Activated T-cell treated with anti-CD3 and anti-CD28 coated beads, Interleukin-2, amount 50 U/mL, for 4 hours (primary cell): ENCODE data around the gene SHOC2. TPM values are rescaled to one million over a fixed set of nuclear protein-coding genes. Genes with fewer than 3 reads are reported as not detected.

Experiments used
- ATAC-seq, 2 donors: fragments of 200-7000 bp; cut with Tn5 transposase; one replicate each; pipeline ENCODE4 v1.10.0; 2021
- DNase-seq: peaks from one replicate; pipeline ENCODE4 v3.0.0-alpha.2; 2020
- H3K27me3 Mint-ChIP-seq: one replicate; pipeline ENCODE4 v1.8.0; 2021; ENCODE audit warnings: low read depth, mixed read lengths
- H3K36me3 Mint-ChIP-seq: one replicate; pipeline ENCODE4 v1.8.0; 2022; ENCODE audit warnings: mixed read lengths; ENCODE audit not compliant: insufficient read depth
- H3K4me1 Mint-ChIP-seq: one replicate; pipeline ENCODE4 v1.8.0; 2021; ENCODE audit warnings: low read depth, mixed read lengths
- H3K4me3 Mint-ChIP-seq: one replicate; pipeline ENCODE4 v1.8.0; 2021; ENCODE audit warnings: mild to moderate bottlenecking, moderate library complexity, mixed read lengths
- H3K9me3 Mint-ChIP-seq: one replicate; pipeline ENCODE4 v1.8.0; 2021; ENCODE audit warnings: mixed read lengths
- total RNA-seq, 3 donors: library from RNA; stranded (reverse); gene quantifications; one replicate each; pipeline ENCODE4 v1.2.1, GENCODE V29; 2021

Gene SHOC2
- total RNA-seq, 3 donors from 2014 or later: 33.0 to 43.3 (median 41.8) TPM

DNA sequence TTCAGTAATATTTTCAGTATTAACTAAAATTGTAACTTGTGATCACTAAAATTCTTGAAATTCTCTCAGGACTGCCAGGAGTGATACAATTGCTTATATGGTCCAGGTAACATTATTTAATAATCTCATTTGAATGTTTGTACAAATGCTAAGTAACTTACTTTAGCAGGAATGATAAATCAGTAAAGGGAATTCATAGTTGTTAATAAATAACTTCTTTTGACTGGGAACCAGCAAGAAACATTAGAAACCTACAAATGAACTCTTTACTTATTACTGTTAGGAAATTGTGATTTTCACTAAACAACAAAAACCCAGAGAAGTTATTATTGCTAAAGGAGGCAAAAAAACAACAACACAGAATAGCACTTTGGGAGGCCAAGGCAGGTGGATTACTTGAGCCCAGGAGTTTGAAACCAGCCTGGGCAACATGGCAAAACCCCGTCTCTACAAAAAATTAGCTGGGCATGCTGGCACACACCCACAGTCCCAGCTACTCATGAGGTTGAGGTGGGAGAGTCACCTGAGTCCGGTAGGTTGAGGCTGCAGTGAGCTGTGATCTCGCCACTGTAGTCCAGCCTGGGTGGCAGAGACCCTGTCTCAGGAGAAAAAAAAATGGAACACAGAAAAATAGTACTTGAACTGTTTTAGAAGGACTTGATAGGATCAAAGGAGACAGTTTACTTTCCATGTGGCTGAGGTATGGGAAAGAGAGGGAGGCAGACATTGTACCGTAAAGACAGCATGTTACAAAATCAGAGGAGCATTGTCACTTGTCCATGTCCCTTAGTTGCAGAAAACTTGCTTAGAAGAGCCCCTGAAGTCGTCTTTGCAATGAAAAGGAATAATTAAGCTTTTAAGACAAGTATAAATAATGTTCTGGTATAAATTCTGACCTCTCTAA is 53.1 kb downstream of the SHOC2 start:
- no peak overlapping the region for H3K4me3 Mint-ChIP-seq
- no peaks in the 10 kb centered on the region for H3K27me3 Mint-ChIP-seq
- ATAC-seq (no peak), DNase-seq (no peak)
- H3K9me3 Mint-ChIP-seq: no peaks in the 10 kb centered on the region
- peaks cover 16% of the 10 kb centered on the region for H3K36me3 Mint-ChIP-seq
- H3K4me1 Mint-ChIP-seq: peaks cover 55% of the 10 kb centered on the region

DNA sequence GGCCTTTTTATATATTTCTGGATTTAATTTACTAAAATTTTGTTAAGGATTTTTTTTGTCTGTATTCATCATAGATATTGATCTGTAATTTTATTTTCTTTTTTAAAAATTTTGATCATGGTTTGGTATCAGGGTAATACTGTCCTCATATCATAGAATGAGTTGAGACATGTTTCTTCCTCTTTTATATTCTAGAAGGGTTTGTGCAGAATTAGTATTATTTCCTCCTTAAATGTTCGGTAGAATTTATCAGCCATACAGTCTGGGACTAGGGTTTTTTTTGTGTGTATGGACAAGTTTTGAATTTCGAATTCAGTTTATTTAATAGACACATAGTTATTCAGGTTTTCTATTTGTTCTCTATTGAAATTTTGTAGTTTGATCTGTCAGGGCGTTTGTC is 54.0 kb downstream of the SHOC2 start:
- DNase-seq: no peak
- no peaks in the 10 kb centered on the region for H3K27me3 Mint-ChIP-seq
- H3K9me3 Mint-ChIP-seq: no peaks in the 10 kb centered on the region
- H3K4me1 Mint-ChIP-seq: peaks cover 57% of the 10 kb centered on the region
- no peak overlapping the region for H3K4me3 Mint-ChIP-seq
- ATAC-seq: no peak
- peaks cover 16% of the 10 kb centered on the region for H3K36me3 Mint-ChIP-seq

DNA sequence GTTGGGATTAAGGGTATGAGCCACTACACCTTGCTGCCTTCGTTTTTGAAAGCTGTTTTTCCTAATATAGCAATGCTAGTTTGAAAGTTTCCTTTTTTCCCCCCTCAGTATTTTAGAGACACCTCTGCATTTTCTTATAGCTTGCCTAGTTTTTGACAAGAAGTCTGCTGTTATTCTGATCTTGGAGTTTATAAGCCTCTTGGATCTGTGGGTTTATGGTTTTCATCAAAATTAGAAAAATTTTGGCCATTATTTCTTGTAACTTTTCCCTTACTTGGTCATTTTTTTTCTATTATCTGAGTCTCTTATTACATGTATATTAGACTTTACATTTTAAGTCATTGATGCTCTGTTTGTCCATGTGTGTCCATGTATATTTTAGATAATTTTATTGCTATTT is 57.2 kb downstream of the SHOC2 start:
- no peak overlapping the region for H3K4me3 Mint-ChIP-seq
- no peak for DNase-seq
- peaks cover 4% of the 10 kb centered on the region for H3K9me3 Mint-ChIP-seq
- peaks cover 60% of the 10 kb centered on the region for H3K4me1 Mint-ChIP-seq
- H3K36me3 Mint-ChIP-seq: peaks cover 19% of the 10 kb centered on the region
- ATAC-seq: no peak
- H3K27me3 Mint-ChIP-seq: no peaks in the 10 kb centered on the region

DNA sequence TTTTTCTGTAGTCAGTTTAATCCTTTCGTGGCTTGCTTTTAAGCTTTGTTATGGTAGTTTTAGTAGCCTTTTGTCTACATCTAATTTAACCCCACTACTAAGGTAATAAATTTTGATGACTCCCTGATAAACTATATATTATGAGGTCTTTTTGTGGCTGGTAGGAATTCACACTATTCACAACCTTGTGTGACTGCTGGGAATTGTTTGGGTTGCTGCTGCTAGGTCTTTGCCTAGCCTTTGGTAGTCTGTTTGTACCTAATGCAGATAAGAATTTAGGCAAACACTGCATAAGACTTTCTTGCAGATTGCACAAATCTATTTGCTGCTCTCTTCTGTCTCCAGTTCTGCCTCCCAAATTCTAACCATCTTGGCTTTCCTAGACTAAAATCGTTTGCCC is 58.3 kb downstream of the SHOC2 start:
- ATAC-seq: no peak
- no peak overlapping the region for H3K4me3 Mint-ChIP-seq
- H3K27me3 Mint-ChIP-seq: no peaks in the 10 kb centered on the region
- peaks cover 19% of the 10 kb centered on the region for H3K36me3 Mint-ChIP-seq
- no peak for DNase-seq
- peaks cover 4% of the 10 kb centered on the region for H3K9me3 Mint-ChIP-seq
- peaks cover 54% of the 10 kb centered on the region for H3K4me1 Mint-ChIP-seq

DNA sequence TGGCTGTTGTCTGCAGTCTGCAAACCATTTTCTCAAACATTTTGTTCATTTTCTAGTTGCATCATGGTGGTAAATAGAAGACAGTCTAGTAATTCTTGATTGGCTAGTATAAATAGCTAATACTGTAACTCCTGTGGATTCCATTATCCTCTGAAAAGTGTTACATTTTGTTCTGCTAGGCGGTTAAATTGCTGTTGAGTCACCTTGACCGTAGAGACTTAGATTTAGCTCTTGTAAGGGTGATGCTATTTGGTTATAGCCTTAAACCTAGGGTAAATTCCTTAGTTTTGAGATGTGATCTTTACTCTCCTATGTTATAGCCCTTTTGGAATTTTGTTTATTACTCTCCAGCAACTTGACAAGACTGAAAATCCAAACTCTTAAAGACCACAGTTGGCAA is 58.8 kb downstream of the SHOC2 start:
- peaks cover 52% of the 10 kb centered on the region for H3K4me1 Mint-ChIP-seq
- peaks cover 4% of the 10 kb centered on the region for H3K9me3 Mint-ChIP-seq
- peaks cover 20% of the 10 kb centered on the region for H3K36me3 Mint-ChIP-seq
- H3K4me3 Mint-ChIP-seq: no peak overlapping the region
- no peaks in the 10 kb centered on the region for H3K27me3 Mint-ChIP-seq
- ATAC-seq: no peak
- no peak for DNase-seq

DNA sequence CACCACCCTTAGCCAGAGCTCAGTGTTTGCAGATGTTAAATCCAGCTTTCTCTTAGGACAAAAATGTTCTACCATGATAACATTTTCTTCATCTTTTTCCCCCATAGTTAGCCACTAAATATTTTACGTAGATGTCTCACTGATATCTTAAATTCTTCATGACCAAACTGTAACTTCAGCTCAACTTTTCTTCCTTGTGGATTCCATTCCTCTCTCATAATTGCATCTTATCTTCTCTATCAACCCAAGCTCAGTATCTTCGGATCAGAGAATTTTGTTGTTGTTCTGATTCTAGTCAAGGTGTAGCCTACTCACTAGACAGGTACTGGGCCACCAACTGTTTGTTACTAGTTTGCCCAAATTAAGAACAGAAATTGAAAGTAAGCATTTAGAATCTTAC is 60.2 kb downstream of the SHOC2 start:
- peaks cover 25% of the 10 kb centered on the region for H3K36me3 Mint-ChIP-seq
- no peak overlapping the region for H3K4me3 Mint-ChIP-seq
- DNase-seq (no peak), ATAC-seq (no peak)
- H3K27me3 Mint-ChIP-seq: no peaks in the 10 kb centered on the region
- H3K9me3 Mint-ChIP-seq: peaks cover 4% of the 10 kb centered on the region
- H3K4me1 Mint-ChIP-seq: peaks cover 56% of the 10 kb centered on the region

DNA sequence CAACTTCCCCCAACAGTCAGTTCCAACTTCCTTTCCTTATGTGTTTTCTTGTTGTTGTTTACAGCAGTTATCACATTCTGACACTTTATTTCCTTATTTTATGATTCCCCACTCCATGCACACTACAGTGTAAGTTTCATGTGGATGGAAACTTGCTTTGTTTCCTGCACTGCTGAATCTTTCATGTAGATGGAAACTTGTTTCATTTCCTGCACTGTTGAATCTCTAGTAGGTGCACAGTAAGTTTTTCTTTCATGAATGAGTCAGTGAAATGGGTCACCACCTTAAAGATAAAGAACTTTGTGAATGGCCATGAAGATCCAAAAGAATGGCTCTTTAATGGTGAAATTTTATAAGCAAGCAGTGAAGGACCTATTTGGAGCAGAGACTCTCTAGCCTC is 61.4 kb downstream of the SHOC2 start:
- DNase-seq (no peak), ATAC-seq (peak in 1 of 2 donors; percentile 46)
- H3K4me3 Mint-ChIP-seq: no peak overlapping the region
- H3K36me3 Mint-ChIP-seq: peaks cover 23% of the 10 kb centered on the region
- H3K4me1 Mint-ChIP-seq: peaks cover 58% of the 10 kb centered on the region
- no peaks in the 10 kb centered on the region for H3K27me3 Mint-ChIP-seq
- H3K9me3 Mint-ChIP-seq: peaks cover 4% of the 10 kb centered on the region

DNA sequence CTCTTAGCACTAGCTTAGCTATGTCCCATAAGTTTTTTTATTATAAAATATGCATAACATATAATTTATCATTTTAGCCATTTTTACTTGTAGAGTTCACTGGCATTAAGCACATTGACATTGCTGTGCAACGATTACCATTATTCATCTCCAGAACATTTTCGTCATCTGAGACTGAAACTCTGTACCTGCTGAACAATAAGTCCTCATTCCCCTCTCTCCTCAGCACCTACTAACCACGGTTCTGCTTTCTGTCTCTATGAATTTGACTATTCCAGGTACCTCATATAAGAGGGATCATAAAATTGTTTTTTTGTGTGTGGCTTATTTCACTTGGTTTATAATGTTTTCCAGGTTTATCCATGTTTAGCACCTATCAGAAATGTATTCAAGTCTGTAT is 64.1 kb downstream of the SHOC2 start:
- ATAC-seq: no peak
- peaks cover 26% of the 10 kb centered on the region for H3K36me3 Mint-ChIP-seq
- H3K9me3 Mint-ChIP-seq: peaks cover 4% of the 10 kb centered on the region
- no peaks in the 10 kb centered on the region for H3K27me3 Mint-ChIP-seq
- H3K4me1 Mint-ChIP-seq: peaks cover 42% of the 10 kb centered on the region
- no peak overlapping the region for H3K4me3 Mint-ChIP-seq
- no peak for DNase-seq

DNA sequence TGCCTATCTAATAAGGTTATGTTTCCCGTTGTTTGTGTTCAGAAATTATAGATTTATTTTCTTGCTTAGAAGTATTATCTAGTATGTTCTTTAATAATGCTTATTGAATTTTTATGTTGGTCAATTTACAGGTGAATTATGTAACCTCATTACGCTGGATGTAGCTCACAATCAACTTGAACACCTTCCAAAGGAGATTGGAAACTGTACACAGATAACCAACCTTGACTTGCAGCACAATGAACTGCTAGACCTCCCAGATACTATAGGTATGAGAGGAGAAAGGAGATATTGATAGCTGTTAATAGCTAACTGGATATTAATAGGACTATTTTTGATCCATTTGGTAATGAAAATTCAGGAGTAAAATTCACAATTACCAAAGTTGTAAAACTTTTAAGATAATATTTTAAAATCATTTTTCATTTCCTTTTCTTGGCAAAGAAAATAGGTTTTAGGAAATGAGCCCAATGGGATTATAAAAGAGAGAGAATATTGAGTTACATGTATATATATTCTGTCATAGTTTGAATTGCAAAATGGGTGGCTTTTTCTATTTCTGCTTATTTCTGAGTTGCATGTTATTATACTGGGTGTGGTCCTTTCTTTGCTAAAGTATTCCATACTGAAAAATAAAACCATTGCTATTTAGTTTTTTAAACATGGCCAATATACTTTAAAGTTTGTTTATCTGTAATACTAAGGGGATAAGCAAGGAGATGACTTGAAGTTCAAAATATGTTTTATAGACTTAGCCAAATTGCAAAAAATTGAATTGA is 66.3 kb downstream of the SHOC2 start:
- Mint-ChIP-seq H3K36me3 (peaks cover 35% of the 10 kb centered on the region), H3K4me3 (no peak overlapping the region), H3K27me3 (no peaks in the 10 kb centered on the region), H3K4me1 (peaks cover 26% of the 10 kb centered on the region), H3K9me3 (peaks cover 2% of the 10 kb centered on the region)
- DNase-seq (no peak), ATAC-seq (no peak)

DNA sequence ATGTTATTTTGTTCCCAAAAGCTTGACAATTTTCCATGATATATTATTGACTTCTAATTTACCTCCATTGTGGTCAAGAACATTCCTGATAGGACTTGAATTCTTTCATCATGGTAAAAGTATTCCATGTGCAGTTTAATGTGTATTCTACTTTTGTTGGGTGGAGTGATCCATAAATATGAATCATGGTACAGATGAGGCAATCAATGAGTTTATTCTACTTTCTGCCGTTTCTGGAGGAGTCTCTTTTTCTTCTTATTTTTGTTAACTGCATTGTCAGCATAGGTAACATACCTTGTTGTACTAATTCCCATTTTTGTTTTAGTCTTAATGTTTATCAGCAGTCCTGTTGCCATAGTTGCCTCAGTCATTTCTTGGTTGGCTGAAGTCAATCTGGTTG is 69.6 kb downstream of the SHOC2 start:
- H3K4me1 Mint-ChIP-seq: peaks cover 38% of the 10 kb centered on the region

DNA sequence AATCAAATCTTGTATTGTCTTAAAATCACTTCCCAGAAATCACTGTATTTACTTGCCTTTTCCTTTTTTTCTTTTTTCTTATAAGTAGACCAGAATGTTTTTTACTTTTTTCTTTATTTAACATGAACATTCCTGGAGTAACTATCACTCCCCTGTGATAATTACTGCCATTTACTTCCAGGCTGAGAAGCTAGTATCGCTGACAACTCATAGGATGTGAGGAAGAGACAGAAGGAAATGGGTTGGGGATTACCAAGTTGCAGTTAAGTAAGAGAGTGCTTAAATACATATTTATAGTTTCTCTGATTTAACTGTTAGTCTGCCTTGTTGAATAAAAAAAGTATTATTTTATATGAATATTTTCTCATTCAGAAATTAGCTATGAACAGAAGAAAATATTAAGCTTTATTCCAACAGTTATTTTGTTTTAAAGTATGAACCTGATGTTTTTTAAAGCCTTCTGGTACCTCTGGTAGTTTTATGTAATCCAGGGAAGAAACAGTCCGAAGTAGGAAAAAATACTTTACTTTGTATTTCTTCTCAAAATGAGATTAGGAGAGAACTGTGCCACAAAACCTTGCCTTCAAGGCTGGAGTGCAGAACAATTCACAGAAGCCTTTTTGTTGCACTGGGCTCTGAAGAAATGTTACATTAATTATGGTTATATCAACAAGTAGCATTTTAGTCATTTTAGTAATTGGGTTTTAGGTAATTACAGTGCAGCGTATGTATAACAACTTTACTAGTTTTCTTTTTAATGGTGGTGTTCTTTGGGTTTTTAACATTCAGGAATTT is 72.8 kb downstream of the SHOC2 start:
- Mint-ChIP-seq H3K4me1 (peaks cover 34% of the 10 kb centered on the region), H3K27me3 (no peaks in the 10 kb centered on the region), H3K36me3 (peaks cover 35% of the 10 kb centered on the region), H3K4me3 (peak overlapping the region; percentile 50), H3K9me3 (no peaks in the 10 kb centered on the region)
- no peak for DNase-seq
- ATAC-seq: no peak

More for the DNA sequence above, 69.6 kb downstream of the SHOC2 start:
- Mint-ChIP-seq H3K27me3 (no peaks in the 10 kb centered on the region), H3K4me3 (no peak overlapping the region), H3K9me3 (no peaks in the 10 kb centered on the region), H3K36me3 (peaks cover 30% of the 10 kb centered on the region)
- ATAC-seq (no peak), DNase-seq (no peak)

DNA sequence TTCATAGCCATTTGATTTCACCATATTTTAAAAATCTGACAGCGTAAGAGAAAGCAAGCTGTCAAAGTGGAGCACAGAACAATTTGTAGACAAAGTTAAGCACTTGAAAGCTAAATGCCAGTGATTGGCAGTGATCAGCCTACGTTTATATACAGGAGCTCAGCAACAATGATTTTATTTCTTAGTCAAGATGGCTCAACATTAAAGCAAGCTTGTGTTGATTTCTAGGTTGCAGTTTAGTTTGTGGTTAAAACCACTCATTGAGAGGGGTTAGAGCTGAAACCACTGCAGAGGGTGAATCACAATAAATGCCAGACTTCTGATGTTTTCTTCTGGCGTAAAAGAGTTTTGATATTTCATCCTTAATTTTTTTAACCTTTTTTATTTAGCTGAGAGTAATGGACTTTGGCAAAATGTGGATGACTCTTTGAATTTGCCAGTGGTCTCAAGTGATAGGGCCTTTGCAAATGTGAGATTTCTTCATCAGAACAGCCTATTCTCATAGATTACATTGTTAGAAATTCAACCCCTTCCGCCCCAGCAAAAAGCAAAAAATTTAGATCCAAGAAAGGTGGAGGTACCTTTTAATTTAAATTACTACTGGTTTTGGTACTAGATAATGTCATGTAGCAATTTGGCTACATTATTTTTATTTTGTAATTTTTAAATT is 73.8 kb downstream of the SHOC2 start:
- Mint-ChIP-seq H3K4me1 (peaks cover 34% of the 10 kb centered on the region), H3K36me3 (peaks cover 32% of the 10 kb centered on the region), H3K9me3 (no peaks in the 10 kb centered on the region), H3K27me3 (no peaks in the 10 kb centered on the region), H3K4me3 (peak overlapping the region; percentile 50)
- ATAC-seq (peak; percentile 100), DNase-seq (no peak)

DNA sequence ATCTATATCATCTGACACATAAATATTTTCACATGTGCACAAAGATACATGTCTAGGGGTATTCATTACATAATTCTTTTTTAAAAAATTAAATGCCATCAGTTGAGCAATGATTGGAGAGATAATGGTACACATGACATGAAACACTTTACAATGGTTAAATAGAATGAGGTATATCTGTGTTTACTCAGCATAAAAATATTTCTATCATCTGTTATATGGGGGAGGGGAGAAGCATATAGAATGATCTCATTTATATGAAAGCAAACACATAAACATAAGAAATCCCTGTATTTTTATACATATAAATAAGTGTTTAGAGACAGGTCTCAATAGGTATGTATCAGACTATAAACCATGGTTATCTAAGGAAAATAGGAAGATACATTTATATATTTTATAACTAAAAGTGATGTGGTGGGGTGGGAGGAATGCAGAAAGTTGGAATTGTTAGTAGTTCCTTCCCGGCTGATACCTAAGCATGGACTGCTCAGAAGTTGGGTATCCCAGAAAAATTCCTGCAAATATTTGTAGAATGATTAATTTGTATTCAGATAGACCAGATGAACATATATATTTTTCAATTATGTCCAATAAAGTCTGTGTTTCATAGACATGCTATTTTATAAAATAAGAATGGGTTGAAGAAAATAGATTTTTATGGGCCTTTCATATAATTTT is 75.1 kb downstream of the SHOC2 start:
- peaks cover 25% of the 10 kb centered on the region for H3K36me3 Mint-ChIP-seq
- H3K4me3 Mint-ChIP-seq: no peak overlapping the region
- peaks cover 34% of the 10 kb centered on the region for H3K4me1 Mint-ChIP-seq
- ATAC-seq (no peak), DNase-seq (no peak)
- no peaks in the 10 kb centered on the region for H3K27me3 Mint-ChIP-seq
- H3K9me3 Mint-ChIP-seq: no peaks in the 10 kb centered on the region
